Body of pancreas (tissue), 4 donors: ENCODE results near the gene SRPK2.

Experiments used
- CTCF ChIP-seq, 7 experiments: fragments of 450-650 bp in 4 of 7; fragments of 200-600 bp in 3 of 7; sonication (generic) in 3 of 7; IDR thresholded peaks; one replicate each; pipeline ENCODE4 v1.5.1; 2016 to 2019; ENCODE audit warnings: antibody characterized with exemption in 7 of 7
- POLR2A ChIP-seq, 3 donors: fragments of 450-650 bp; IDR thresholded peaks; one replicate each; pipeline ENCODE4 v1.6.1; 2016; ENCODE audit warnings: antibody characterized with exemption in 3 of 3, mild to moderate bottlenecking in 2 of 3

GRCh38 chr7:105250239-105250638 lies 138.5 kb downstream of the SRPK2 start:
- TF ChIP-seq CTCF (IDR thresholded peaks at IDR 0.05) (no peak), POLR2A (IDR thresholded peaks at IDR 0.05) (no peak)
